Activated T-cell treated with anti-CD3 and anti-CD28 coated beads, Interleukin-2, amount 50 U/mL, for 48 hours (primary cell): ENCODE data around the gene PRKD2.

Source experiments
- DNase-seq, 2 experiments: peaks; one replicate each; pipeline ENCODE4 v3.0.0-alpha.2; 2020

The PRKD2 gene

DNA sequence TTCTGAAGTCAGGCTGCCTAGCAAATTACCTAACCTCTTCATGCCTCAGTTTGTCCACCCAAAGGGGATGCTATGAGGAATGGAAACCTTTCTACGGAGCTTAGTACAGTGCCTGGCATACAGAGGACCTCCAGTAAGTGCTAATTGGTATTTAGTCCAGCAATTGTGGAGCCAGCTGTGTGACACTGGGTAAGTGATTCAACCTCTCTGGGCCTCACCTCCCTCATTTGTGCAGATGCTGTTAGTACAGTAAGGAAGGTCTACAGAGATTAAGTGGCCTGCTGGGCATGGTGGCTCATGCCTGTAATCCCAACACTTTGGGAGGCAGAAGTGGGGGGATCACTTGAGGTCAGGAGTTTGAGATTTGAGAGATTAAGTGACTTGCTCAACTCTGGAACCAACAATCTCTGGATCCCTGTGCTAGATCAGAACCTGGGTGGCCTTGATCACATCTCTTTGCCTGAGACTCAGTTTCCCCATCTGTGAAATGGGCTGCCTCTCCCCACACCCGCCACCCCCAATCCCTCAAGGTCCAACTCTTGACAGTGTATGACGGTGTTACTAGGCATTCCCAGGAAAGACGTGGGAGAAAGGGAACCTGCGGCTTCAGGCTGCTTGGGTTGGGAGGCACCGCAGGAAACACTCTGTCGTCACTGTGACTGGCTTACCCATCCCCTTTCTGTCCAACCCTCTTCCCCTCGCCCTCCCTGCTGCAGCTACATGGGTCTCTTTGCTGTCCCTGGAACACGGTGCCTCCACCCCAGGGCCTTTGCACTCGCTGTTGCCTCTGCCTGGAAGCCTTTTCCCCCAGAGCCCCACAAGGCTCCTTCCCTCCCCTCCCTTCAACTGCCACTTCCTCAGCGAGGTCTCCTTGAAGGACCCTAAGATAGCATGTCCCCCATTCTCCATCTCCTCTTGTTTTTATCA is 18.3 kb downstream of the PRKD2 start:
- DNase-seq, result no peak

DNA sequence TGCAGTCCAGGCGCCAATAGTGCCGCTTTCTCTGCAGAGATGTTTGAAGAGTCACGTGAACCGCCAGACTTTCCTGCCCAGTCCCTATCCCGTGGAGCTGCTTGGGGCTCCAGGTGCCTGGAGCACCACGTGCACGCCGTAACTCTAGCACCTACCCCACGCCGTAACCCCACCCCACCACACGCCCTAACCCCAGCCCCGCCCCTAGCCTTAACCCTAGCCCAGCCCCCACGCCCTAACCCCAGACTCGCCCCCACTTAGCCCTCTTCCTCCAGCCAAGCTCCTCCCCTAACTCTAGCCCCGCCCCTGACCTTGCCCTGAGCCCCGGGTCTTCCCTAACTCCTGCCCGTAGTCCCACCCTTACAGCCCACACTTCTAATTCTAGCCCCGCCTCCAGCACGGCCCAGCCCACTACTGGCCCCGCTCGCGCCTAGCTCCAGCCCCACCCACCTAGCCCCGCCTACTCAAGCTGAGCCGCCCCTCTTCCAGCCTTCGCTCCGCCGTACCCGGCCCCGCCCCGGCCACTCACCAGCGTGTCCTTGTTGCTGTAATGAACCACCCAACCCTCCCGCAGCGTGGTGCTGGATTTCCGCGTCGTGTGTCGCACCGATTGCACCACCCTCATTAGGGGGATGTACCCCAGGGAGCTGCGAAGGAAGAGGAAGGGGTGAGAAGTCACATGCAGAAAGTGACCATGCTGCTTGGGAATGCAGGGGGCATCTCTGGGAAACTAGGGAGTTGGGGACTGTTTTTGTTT is 19.5 kb downstream of the PRKD2 start:
- peak; percentile 37 to 48 for DNase-seq

DNA sequence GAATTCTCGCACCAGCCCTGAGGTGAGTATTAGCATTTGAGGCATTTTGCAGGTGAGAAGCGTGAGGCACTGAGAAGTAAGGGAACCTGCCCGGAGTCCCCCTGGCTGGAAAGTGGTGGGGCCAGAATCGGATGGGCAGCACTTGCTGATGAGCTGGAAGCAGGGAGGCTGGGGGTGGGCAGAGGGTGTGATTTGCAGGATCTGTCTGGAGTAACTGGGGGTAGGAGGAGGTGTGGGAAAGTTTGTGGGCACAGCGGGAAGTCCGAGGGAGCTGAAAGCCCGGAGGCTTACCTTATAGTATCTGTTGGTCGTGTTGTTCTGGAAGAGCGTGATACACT is 20.1 kb downstream of the PRKD2 start:
- DNase-seq, result no peak

DNA sequence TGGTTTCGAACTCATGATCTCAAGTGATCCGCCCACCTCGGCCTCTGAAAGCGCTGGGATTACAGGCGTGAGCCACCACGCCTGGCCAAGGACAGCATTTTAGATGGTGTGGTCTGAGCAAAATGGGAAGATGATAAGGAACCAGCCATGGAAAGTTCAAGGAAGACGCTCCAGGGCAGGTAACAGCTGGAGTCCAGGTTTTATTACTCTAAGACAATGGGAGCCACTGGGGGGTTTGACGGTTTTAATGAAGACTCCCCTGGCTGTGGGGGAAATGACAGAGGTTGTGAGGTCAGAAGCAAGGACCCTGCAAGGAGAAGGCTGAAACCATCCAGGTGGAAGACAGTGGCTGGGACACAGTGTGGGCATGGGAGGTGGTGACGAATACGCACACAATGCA is 20.9 kb downstream of the PRKD2 start:
- no peak for DNase-seq

DNA sequence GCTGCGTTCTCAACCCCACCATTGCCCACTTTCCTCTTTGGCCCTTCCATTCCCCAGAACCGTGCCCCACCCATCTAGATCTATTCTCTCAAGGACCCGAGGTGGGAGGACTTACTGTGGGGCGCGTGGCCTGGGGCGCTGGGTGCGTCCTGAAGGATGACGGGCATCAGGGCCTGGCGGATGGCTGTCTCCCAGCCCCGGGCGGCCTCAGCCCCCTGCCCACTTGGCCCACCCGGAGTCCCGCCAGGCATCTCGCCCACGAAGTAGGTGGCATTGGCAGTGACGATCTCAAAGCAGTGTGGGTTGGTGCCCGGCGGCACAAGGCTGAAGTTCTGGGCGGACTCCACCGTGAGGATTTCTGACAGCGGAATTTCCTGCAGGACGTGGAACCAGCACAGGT is 23.2 kb downstream of the PRKD2 start:
- DNase-seq, result no peak

DNA sequence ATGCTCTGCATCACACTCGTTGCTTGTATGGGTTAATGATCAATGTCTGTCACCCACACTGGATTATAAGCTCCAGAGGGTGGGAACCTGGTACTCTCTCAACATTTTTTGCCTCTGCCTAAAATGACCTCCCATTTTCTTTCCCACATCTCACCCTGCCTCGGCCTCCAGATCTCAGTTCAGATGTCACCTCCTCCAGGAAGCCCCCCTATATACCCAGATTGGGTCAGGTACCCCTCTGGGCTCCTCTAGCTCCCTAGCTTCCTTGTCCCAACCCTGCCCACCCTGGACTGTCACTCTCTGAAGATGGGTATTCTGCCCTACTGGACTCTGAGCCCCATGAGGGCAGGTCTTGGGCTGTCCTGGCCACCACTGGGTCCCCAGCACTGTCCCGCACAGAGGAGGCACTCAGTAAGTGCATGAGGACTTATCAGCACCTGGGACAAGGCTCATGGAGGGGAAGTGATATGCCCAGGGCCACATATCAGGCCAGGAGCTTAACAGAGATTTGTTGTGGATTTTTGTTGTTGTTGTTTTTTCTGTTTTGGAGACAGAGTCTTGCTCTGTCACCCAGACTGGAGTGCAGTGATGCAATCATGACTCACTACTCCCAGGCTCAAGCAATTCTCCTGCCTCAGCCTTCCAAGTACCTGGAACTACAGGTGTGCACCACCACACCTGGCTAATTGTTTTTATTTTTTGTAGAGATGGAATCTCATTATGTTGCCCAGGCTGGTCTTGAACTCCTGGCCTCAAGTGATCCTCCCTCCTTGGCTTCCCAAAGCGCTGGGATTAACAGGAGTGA is 23.8 kb downstream of the PRKD2 start:
- no peak for DNase-seq

DNA sequence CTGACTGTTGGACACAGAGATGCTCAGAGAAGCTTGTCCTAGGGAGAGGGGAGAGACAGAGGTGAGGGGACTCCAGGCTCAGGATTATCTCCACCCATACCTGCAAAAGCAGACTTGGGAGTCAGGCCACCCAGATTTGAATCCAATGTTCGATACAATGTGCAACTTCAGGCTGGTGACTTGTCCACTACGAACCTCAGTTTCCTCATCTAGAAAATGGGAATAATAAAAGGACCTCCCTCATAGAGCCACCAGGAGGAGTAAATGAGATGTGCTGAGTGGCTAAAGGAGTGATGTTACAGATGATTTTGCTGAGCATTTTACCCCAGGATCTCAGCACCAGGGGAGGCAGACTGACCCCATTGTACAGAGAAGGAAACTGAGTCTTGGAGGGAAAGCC is 25.0 kb downstream of the PRKD2 start:
- no peak for DNase-seq

DNA sequence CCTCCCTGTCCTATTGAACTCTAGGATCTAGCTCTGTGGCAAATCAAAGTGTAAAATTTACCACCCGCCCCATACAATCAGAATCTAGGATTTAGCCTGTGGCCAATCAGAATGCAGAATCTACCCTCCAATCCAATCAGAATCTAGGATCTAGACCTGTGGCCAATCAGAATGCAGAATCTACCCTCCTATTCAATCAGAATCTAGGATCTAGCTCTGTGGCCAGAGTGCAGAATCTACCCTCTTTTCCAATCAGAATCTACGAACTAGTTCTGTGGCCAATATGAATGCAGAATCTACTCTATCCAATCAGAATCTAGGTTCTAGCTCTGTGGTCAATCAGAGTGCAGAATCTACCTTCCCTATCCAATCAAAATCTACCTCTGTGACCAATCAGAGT is 25.8 kb downstream of the PRKD2 start:
- no peak for DNase-seq

DNA sequence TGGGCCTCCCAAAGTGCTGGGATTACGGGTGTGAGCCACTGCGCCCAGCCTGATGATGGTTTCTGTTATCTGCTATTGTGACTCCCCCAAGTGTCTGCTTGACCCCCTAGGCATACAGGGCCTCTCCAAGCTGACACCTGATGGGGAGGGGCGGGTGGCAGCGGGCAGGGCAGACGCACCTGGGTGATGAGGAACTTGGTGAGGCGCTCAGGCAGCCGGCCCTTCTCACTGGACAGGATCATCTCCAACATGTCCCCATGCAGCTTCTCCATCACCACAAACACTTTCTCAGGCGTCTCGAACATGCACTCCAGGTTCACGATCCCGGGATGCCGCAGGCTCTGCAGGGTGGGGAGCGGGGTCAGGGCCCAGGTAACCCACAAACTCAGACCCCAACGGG is 27.6 kb downstream of the PRKD2 start:
- DNase-seq, result no peak

DNA sequence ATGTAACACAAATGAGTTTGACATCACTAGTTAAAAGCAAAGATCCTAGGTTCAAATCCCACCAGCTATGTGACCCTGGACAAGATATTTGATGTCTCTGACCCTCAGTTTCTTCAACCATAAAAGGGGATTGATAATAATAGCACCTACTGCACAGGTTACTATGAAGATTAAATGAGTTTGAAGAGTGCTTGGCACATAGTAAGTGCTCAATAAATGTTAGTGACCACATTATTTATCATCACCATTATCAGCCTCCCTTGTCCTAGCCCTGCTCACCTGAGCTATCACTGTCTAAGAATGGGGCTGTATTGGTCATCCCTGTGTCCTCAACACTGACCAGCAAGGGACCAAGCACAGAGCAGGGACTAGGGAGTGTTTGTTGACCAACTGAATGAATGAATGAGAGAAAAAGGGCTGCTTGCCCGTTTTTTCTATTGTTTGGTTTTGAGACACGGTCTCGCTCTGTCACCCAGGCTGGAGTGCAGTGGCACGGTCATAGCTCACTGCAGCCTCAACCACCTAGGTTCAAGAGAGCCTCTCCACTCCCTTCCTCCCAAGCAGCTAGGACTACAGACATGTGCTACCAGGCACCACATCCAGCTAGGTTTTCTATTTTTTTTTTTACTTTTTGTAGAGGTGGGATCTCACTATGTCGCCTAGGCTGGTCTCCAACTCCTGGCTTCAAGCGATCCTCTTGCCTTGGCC is 29.3 kb downstream of the PRKD2 start:
- no peak for DNase-seq

DNA sequence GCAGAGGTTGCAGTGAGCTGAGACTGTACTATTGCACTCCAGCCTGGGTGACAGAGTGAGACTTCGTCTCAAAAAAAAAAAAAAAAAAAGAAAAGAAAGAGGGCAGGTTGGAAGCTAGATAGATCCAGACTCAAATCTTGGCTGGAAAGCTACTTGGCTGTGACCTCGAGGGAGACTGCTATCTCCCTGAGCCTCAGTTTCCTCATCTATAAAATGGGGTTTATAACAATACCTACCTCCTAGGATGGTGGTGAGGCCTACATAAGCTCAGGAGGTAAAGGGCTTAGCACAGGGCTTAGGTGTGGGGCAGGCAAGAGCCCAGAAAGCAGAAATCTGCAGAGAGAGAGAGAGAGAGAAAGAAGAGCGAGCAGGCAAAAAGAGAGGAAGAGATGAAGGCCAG is 31.7 kb downstream of the PRKD2 start:
- no peak for DNase-seq

DNA sequence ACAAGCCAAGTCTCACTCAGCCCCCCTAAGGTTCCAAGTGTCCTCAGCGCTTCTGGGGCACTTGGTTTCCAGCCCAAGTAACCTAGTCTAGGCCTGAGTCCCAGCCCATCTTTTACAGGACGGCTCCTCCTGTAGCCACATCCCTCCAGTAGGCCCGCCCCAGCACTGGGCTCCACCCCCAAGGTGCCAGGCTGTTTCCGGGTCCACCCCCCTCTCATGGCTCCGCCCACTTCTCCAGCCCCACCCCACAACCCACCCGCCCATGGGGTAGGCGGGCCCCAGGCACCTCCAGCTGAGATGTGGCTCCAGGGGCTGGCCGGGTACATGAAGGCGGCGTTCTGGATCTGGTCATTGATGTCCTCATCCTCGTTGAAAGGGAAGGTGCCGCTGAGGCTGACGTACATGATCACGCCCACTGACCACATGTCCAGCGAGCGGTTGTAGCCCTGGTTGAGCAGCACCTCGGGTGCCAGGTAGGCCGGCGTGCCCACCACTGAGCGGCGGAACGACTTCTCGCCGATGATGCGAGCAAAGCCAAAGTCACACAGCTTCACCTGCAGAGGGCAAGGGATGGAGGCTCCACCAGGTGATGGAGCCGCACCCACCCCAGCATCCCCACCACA is 38.7 kb downstream of the PRKD2 start:
- peak; percentile 79 to 84 for DNase-seq

DNA sequence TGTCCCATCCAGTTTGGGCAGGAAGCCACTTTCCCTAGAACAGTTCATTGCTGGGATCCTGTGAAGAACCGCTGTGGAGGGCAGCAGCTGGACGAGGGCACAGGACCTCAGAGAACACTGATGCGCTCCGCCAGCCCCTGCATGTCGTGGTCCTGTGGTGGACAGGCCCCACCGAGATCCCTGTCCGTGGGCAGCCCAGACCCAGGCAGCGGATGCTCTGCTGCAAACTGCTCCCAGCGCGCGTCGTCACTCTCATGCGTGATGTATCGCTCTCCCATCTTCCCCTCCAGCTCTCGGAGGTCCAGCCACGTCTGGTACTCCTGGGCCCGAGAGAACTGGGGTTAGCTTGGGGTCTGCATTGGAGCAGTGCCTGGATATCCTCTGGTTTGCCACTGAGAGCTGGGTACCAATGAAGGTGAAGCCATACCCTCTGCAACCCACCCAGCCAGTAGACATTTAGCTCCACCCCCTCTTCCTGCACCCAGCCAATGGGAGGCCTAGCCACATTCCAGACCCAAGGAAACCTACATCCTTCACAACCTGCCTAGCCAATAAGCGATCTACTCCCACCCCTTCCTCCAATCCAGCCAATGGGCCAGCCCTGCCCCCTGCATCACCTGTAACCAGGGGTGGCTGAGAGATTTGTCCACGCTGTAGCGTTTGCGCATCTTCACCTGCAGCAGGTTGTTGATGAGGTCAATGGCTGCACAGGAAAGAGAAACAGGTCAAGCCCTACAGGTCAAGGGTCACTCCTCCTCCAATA is 42.3 kb downstream of the PRKD2 start:
- peak in 1 of 2 experiments; percentile 21 for DNase-seq

DNA sequence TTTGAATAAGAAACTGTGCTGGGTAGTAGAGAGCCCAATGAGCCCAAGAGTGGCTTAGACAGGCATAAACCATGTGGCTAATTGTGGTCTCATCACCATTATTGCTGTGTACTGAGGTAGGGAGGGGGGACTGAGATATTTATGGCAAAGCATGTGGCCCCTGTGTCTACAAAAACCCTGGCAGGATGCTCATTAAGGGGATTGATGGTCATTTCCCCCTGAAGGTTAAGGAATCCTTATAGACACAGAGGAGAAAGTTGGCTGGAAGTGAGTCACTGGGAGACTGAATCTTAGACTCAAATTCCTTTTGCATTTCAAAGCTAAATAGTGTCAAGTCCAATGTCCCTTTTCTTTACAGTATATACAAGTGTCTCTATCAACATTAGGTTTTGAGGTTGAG is 46.1 kb downstream of the PRKD2 start:
- DNase-seq, result no peak

DNA sequence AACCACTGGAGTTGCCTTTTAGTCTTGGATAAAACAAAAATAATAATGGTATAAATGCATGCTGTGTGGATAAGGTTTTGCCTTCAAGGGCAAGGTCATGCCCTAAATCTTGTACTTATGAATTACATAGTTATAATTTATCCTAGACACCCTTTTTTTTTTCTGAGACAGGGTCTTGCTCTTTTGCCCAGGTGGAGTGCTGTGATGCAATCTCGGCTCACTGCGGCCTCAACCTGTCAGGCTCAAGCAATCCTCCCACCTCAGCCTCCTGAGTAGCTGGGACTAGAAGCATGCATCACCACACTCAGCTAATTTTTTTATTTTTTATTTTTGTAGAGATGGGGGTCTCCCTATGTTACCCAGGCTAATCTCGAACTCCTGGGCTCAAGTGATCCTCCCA is 48.3 kb downstream of the PRKD2 start:
- no peak for DNase-seq

DNA sequence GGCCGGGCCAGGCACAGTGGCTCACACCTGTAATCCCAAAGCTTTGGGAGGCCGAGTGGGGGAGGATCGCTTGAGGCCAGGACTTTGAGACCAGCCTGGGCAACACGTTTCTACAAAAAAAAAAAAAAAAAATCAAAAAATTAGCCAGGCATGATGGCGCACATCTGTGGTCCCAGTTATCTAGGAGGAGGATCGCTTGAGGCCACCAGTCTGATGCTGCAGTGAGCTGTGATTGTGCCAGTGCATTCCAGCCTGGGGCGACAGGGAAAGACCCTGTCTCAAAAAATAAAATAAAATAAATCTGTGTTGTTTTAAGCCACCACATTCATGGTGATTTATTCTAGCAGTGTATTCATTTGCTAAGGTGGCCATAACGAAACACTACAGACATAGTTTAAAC is 51.8 kb downstream of the PRKD2 start:
- no peak for DNase-seq

DNA sequence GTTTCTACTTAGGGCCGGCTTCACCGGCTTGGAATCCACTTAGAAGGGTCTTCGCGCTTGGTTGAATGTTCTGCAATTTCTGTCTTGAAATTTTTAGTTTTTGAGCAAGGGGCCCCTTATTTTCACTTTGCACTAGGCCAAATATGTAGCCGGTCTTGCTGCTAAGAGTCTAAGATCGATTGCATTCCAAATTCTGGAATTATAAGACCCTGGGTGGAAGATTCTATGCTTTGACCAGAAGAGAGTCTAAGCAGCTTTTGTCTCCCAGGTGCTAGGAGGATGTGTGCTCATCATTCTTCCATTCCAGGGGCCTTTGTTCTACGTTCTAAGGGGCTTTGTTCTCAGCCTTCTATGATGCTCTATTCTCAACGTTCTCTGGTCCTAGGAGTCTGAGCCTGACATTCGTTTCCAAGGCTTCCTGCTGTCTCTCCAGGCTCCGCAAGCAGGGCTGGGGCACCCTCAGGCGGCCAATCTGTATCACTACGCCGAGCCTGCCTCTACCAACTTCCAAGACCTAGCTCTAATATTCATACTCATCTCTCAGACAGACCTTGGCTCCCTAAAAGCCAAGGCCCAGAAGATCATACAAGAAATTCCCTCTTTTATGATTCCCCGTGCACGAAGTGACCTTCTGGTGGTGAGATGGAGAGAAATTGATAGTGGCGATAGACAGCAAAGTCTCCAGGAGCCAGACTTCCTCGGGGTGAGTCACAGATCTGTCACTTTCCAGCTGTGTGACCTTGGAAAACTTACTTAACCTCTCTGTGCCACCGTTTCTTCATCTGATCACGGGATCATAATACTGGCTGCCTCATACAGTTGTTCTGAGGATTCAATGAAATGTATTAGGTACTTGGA is 55.0 kb downstream of the PRKD2 start:
- DNase-seq, result peak; percentile 78 to 86

DNA sequence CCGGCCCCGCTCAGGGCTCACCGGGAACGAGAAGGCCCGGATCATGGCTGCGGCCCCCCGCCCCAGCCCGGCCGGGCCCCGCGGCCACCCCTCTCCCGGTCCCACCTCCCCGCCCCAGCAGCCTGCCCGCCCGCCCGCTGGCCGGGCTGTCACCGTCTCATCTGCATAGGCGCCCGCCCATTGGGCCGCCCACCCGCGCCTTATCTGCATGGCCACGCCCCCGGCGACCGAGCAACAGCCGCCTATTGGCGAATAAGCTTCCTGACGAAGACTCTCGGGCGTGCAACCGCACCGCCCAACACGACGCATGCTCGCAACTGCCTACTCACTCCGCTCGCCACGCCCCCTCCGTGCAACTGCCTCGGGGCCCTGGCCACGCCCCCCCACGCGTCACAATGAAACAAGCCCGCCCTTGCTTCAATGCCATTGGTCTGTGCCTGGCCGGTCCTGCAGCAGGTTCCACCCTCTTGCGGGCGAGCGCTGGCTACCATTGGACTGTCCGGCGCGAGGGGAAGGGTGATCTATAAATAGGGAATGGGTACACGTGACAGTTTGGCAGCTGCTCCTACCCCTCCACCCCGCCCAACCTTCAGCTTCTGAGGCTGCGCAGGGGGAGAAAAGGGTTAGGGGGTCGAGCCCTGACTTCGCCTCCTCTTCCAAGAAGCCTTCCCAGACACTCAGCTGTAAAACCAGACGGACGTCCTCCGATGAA is 55.7 kb downstream of the PRKD2 start, which contains the start of gene DACT3:
TSS of gene DACT3 (minus strand) at position 163 of the 712 bp plus-strand sequence. CDS start at position 45, 118 bp downstream.
- DNase-seq, result peak; percentile 100

DNA sequence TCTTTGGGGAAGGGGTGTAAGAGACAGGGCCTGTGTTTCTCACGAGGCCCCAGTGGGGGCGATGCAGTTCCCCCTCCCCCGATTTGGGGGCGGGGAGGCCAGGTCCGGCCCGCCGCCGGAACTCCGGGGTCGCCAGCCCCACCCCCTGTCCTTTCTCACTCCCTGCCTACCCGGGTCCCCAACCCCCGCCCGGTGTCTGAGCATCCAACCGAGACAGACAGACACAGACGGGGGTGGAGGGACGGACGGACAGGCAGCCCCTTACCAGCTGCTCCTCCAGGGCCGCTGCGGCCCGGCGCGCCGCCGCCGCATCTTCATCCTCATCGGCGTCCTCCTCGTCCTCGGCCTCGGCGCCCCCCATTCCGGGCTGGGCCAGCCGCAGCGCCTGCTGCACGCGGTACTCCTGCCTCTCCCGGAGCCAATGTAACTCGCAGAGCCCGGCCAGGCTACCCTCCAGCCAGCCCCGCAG is 56.3 kb downstream of the PRKD2 start:
- DNase-seq, result no peak
